ENCODE measurements around the gene HS2ST1.
"Not testable (repeated sequence)": the region's sequence is repeated elsewhere in the genome, so short reads cannot be mapped to it uniquely, and the experiment has no call there.

The HS2ST1 gene

DNA sequence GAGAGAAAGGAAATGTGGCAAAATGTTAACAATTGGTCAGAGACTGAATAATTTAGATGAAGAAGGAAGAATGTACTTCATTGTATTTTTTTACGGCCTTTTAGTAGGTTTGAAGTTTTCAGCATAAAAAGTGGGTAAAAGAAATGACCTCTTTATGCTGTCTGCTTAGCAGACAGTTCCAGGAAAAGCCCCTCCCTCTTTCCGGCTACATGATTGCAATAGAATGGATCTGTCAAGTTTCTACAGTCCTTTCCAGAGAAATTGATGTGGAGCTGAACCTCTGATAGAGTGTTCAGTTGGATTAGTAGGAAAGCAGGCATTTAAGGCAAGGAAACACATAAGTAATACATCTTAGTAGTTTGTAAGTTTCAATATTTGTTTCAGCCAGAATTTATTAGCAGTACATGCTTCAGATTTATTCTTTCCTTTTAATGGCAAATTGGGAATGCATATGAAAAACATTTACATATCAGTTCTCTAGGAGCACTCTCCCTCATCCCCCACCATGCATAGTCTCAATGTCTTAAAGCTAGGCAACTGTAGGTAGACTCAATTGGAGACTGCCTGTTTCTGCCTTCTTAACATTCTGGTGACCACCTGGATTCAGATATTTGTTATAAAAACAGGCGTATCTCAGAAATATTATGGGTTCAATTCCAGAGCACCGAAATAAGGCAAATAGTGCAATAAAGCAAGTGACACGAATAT lies 36.4 kb downstream of the HS2ST1 start:
- DNase-seq (ENCODE audit: low read depth) = no peak
- Histone ChIP-seq H3K4me1 (ENCODE audit: control insufficient read depth, insufficient read depth, low read length) (peaks cover 18% of the 10 kb centered on the region), H3K9ac (ENCODE audit: low read length) (no peak overlapping the region), H3K36me3 (ENCODE audit: control insufficient read depth, insufficient read depth, low read length, severe bottlenecking) (no peaks in the 10 kb centered on the region), H3K27me3 (replicated peaks; ENCODE audit: control insufficient read depth, insufficient read depth, low read length) (no peaks in the 10 kb centered on the region), H3K4me3 (ENCODE audit: low read length) (no peak overlapping the region), H3K9me3 (ENCODE audit: control insufficient read depth, low read length) (no peaks in the 10 kb centered on the region)

DNA sequence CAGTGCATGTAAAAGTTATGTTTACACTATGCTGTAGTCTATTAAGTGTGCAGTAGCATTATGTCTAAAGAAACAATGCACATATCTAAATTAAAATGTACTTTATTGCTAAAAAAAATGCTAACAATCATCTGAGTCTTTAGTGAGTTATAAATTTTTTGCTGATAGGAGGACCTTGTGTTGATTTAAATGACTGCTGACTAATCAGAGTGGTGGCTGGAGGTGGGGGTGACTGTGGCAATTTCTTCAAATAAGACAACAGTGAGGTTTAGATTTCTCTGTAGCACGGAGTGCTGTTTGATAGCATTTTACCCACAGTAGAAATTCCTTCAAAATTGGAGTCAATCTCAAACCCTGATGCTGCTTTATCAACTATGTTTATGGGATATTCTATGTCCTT lies 37.0 kb downstream of the HS2ST1 start:
- Histone ChIP-seq H3K36me3 (ENCODE audit: control insufficient read depth, insufficient read depth, low read length, severe bottlenecking) (no peaks in the 10 kb centered on the region), H3K9me3 (ENCODE audit: control insufficient read depth, low read length) (no peaks in the 10 kb centered on the region), H3K4me3 (ENCODE audit: low read length) (no peak overlapping the region), H3K27me3 (replicated peaks; ENCODE audit: control insufficient read depth, insufficient read depth, low read length) (no peaks in the 10 kb centered on the region), H3K9ac (ENCODE audit: low read length) (no peak overlapping the region), H3K4me1 (ENCODE audit: control insufficient read depth, insufficient read depth, low read length) (peaks cover 18% of the 10 kb centered on the region)
- DNase-seq (ENCODE audit: low read depth) = no peak

DNA sequence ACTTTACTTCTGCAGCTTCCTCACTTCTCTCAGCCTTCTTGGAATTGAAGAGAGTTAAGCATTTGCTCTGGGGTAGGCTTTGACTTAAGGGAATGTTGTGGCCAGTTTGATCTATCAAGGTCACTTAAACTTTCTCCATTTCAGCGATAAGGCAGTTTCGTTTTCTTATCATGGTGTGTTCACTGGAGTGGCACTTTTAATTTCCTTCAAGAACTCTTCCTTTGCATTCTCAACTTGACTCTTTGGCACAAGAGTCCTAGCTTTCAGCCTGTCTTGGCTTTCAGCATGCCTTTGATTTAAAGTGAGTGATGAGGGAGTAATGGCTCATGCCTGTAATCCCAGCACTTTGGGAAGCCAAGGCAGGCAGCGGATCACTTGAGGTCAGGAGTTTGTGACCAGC lies 38.7 kb downstream of the HS2ST1 start:
- peaks cover 18% of the 10 kb centered on the region for H3K4me1 ChIP-seq (ENCODE audit: control insufficient read depth, insufficient read depth, low read length)
- H3K4me3 ChIP-seq (ENCODE audit: low read length) = no peak overlapping the region
- H3K9ac ChIP-seq (ENCODE audit: low read length) = no peak overlapping the region
- H3K36me3 ChIP-seq (ENCODE audit: control insufficient read depth, insufficient read depth, low read length, severe bottlenecking) = no peaks in the 10 kb centered on the region
- no peak for DNase-seq (ENCODE audit: low read depth)
- no peaks in the 10 kb centered on the region for H3K9me3 ChIP-seq (ENCODE audit: control insufficient read depth, low read length)
- no peaks in the 10 kb centered on the region for H3K27me3 ChIP-seq (replicated peaks; ENCODE audit: control insufficient read depth, insufficient read depth, low read length)

DNA sequence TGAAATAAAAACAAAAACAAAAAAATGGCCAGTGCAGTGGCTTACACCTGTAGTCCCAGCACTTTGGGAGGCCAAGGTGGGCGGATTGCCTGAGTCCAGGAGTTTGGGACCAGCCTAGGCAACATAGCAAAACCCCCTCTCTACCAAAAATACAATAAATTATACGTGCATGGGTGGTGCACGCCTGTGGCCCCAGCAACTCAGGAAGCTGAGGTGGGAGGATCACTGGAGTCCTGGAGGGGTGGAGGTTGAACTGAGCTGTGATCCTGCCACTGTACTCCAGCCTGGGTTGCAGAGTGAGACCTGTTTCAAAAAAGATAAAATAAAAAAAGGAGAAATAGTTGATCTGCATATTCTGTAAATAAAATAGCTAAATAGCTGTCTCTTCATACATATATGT lies 41.2 kb downstream of the HS2ST1 start:
- no peaks in the 10 kb centered on the region for H3K36me3 ChIP-seq (ENCODE audit: control insufficient read depth, insufficient read depth, low read length, severe bottlenecking)
- H3K27me3 ChIP-seq (replicated peaks; ENCODE audit: control insufficient read depth, insufficient read depth, low read length) = no peaks in the 10 kb centered on the region
- no peaks in the 10 kb centered on the region for H3K9me3 ChIP-seq (ENCODE audit: control insufficient read depth, low read length)
- DNase-seq (ENCODE audit: low read depth) = no peak
- H3K9ac ChIP-seq (ENCODE audit: low read length) = no peak overlapping the region
- no peak overlapping the region for H3K4me3 ChIP-seq (ENCODE audit: low read length)
- peaks cover 14% of the 10 kb centered on the region for H3K4me1 ChIP-seq (ENCODE audit: control insufficient read depth, insufficient read depth, low read length)

DNA sequence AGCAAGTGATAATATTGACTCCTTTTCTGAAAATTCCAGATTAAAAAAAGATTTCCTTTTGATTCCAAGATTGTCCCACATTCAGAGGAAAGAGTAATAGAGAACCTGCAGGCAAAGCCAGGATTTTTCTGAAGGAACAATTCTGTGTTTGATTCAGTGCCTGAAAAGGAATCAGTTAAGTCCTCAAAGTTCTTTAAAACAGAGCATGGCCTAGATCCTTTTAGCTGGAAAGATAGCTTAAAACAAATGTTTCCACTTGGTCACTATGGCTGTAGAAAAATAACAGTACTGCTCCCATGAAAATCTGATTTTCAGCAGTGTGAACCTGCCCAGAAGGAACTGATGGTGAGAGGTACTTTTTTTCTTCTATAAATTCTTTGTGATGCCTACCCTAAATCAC lies 41.8 kb downstream of the HS2ST1 start:
- Histone ChIP-seq H3K36me3 (ENCODE audit: control insufficient read depth, insufficient read depth, low read length, severe bottlenecking) (no peaks in the 10 kb centered on the region), H3K27me3 (replicated peaks; ENCODE audit: control insufficient read depth, insufficient read depth, low read length) (no peaks in the 10 kb centered on the region), H3K9ac (ENCODE audit: low read length) (no peak overlapping the region), H3K4me1 (ENCODE audit: control insufficient read depth, insufficient read depth, low read length) (peaks cover 9% of the 10 kb centered on the region), H3K4me3 (ENCODE audit: low read length) (no peak overlapping the region), H3K9me3 (ENCODE audit: control insufficient read depth, low read length) (no peaks in the 10 kb centered on the region)
- DNase-seq (ENCODE audit: low read depth) = no peak

DNA sequence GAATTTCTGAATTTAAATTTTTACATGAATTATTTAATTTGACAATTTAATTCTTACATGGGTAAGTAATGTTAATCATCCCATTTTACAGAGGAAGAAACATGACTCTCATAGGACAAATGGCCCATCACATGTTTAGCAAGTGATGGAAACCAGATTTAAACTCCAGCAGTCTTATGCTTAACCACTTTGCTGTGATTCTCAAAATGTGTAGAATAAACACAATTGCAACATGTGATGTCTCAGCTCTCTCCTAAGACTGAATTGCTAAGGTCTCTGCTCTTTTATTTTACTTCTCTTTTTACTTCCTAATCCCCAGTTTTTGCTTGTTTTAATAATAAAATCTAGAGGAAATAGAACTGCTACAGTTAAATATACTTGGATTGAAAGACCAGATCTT lies 42.8 kb downstream of the HS2ST1 start:
- Histone ChIP-seq H3K4me3 (ENCODE audit: low read length) (no peak overlapping the region), H3K9ac (ENCODE audit: low read length) (no peak overlapping the region), H3K9me3 (ENCODE audit: control insufficient read depth, low read length) (no peaks in the 10 kb centered on the region), H3K4me1 (ENCODE audit: control insufficient read depth, insufficient read depth, low read length) (no peaks in the 10 kb centered on the region), H3K36me3 (ENCODE audit: control insufficient read depth, insufficient read depth, low read length, severe bottlenecking) (no peaks in the 10 kb centered on the region), H3K27me3 (replicated peaks; ENCODE audit: control insufficient read depth, insufficient read depth, low read length) (no peaks in the 10 kb centered on the region)
- peak; percentile 28 for DNase-seq (ENCODE audit: low read depth)

DNA sequence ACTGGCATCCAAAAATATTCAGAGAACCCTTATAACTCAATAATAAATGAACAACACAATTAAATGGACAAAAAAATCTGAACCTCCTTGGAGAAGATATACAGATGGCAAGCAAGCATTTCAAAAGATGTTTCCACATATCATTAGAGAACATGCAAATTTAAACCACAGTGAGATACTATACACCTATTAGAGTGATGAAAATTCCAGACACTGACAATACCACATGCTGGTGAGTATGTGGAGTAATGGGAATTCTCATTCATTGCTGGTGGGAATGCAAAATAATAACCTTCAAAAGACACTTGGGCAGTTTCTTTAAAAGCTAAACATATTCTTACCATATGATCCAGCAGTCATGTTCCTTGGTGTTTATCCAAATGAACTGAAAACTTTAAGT lies 46.1 kb downstream of the HS2ST1 start:
- Histone ChIP-seq H3K36me3 (ENCODE audit: control insufficient read depth, insufficient read depth, low read length, severe bottlenecking) (no peaks in the 10 kb centered on the region), H3K27me3 (replicated peaks; ENCODE audit: control insufficient read depth, insufficient read depth, low read length) (no peaks in the 10 kb centered on the region), H3K4me1 (ENCODE audit: control insufficient read depth, insufficient read depth, low read length) (peaks cover 5% of the 10 kb centered on the region), H3K4me3 (ENCODE audit: low read length) (no peak overlapping the region), H3K9ac (ENCODE audit: low read length) (no peak overlapping the region), H3K9me3 (ENCODE audit: control insufficient read depth, low read length) (no peaks in the 10 kb centered on the region)
- DNase-seq (ENCODE audit: low read depth) = no peak

DNA sequence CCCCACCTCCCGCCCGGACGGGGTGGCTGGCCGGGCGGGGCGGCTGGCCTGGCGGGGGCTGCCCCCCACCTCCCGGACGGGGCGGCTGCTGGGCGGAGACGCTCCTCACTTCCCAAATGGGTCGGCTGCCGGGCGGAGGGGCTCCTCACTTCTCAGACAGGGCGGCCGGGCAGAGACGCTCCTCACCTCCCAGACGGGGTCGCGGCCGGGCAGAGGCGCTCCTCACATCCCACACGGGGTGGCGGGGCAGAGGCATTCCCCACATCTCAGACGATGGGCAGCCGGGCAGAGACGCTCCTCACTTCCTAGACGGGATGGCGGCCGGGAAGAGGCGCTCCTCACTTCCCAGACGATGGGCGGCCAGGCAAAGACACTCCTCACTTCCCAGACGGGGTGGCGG lies 49.4 kb downstream of the HS2ST1 start:
- not testable (repeated sequence) for H3K9ac ChIP-seq (ENCODE audit: low read length); H3K36me3 ChIP-seq (ENCODE audit: control insufficient read depth, insufficient read depth, low read length, severe bottlenecking); H3K9me3 ChIP-seq (ENCODE audit: control insufficient read depth, low read length); DNase-seq (ENCODE audit: low read depth); H3K4me3 ChIP-seq (ENCODE audit: low read length); H3K4me1 ChIP-seq (ENCODE audit: control insufficient read depth, insufficient read depth, low read length); H3K27me3 ChIP-seq (replicated peaks; ENCODE audit: control insufficient read depth, insufficient read depth, low read length)

DNA sequence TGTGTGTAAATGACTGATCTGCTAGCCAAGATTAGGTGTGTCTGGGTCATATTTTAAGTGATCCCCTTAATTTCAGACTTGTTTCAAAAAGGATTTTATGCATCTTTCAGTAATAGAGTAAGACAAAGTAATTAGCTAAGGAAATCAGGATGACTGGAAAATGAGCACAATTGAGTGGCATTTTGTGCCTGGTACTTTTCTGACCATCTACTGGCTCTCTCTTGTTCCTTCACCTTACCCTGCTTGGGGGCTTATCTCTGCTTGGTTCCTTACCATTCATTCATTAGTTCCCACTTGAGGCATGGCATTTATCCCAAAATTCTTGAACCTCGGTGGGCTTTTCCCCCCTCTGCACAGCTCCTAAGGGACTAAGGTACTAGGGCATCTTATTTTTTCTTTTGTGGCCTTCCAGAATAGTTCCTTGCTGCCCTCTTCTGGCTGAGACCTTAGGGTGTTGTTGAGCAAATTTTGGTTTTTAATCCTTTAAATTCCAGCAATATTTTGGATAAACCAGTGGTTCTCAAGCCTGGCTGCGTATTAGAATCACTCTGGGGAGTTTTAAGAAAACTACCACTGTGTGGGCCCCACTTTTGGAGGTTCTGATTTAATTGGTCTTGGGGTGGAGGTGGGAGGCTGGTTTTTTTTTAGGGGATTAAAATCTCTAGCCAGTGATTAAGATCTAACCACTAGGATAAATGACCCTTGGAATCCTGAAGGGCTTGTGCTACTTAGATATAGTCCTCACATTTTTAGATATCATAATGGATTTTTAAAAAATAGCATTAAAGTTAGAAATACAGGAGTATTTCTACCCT lies 50.8 kb downstream of the HS2ST1 start:
- no peaks in the 10 kb centered on the region for H3K9me3 ChIP-seq (ENCODE audit: control insufficient read depth, low read length)
- H3K27me3 ChIP-seq (replicated peaks; ENCODE audit: control insufficient read depth, insufficient read depth, low read length) = no peaks in the 10 kb centered on the region
- peaks cover 9% of the 10 kb centered on the region for H3K4me1 ChIP-seq (ENCODE audit: control insufficient read depth, insufficient read depth, low read length)
- peak overlapping the region; percentile 24 for H3K9ac ChIP-seq (ENCODE audit: low read length)
- no peak overlapping the region for H3K4me3 ChIP-seq (ENCODE audit: low read length)
- no peaks in the 10 kb centered on the region for H3K36me3 ChIP-seq (ENCODE audit: control insufficient read depth, insufficient read depth, low read length, severe bottlenecking)
- DNase-seq (ENCODE audit: low read depth) = peak; percentile 79

DNA sequence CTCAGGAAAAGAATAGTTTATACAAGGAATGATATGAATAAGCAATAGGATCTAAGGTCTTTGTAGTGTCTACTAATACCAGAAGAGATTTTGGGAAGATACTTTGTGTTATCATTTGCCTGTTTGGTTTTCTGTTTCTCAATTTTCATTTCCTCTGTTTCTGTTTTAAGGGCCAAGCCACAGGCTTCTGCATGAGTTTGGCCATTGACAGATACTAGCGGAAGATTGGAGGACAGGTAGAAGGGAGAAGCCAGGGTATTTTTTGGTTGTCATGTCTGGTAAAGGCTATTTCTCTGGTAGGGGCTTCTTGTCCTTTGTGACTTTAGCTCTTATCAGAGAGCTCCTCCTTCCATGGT lies 51.4 kb downstream of the HS2ST1 start:
- Histone ChIP-seq H3K9me3 (ENCODE audit: control insufficient read depth, low read length) (no peaks in the 10 kb centered on the region), H3K4me1 (ENCODE audit: control insufficient read depth, insufficient read depth, low read length) (peaks cover 9% of the 10 kb centered on the region), H3K9ac (ENCODE audit: low read length) (peak overlapping the region; percentile 24), H3K4me3 (ENCODE audit: low read length) (no peak overlapping the region), H3K27me3 (replicated peaks; ENCODE audit: control insufficient read depth, insufficient read depth, low read length) (no peaks in the 10 kb centered on the region), H3K36me3 (ENCODE audit: control insufficient read depth, insufficient read depth, low read length, severe bottlenecking) (no peaks in the 10 kb centered on the region)
- no peak for DNase-seq (ENCODE audit: low read depth)

DNA sequence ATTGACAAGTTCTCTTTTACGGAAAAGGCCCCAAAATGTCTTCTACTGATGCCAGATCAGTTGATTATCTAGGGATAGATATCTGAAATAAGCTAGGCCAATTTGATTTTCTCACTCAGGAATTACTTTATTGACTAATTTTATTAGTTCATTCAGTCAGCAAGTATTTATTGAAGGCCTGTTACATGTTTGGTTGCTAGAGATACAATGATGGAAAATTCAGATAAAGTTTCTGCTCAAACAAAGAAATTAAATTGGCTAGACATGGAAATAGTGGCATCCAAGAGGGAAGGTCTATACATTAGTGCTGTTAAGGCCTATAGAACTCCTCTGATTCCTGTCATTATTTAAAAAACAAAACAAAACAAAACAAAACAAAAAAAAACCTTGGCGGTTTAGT lies 56.5 kb downstream of the HS2ST1 start:
- Histone ChIP-seq H3K36me3 (ENCODE audit: control insufficient read depth, insufficient read depth, low read length, severe bottlenecking) (no peaks in the 10 kb centered on the region), H3K27me3 (replicated peaks; ENCODE audit: control insufficient read depth, insufficient read depth, low read length) (no peaks in the 10 kb centered on the region), H3K9ac (ENCODE audit: low read length) (no peak overlapping the region), H3K9me3 (ENCODE audit: control insufficient read depth, low read length) (no peaks in the 10 kb centered on the region), H3K4me3 (ENCODE audit: low read length) (no peak overlapping the region), H3K4me1 (ENCODE audit: control insufficient read depth, insufficient read depth, low read length) (peaks cover 8% of the 10 kb centered on the region)
- no peak for DNase-seq (ENCODE audit: low read depth)

Data from adipocyte (in vitro differentiated cells).